Posterior cingulate gyrus (tissue), 11 donors: ENCODE measurements around the gene NEDD9.

Experiments
- DNase-seq, 10 donors: peaks; one replicate each; pipeline versions ENCODE4 v3.0.0 to v3.0.0-alpha.2; 2020 to 2021; ENCODE audit warnings: mixed read lengths in 3 of 10
- intact Hi-C: fragments of 100-400 bp; cut with DNase I; formaldehyde crosslinking; loops from one replicate; pipeline ENCODE4 v1.15.1; 2023

NEDD9 gene

GRCh38 chr6:11187301-11187700 lies 45.2 kb downstream of the NEDD9 start:
- no peak for DNase-seq
- intact Hi-C loops, result no loop called here

DNA sequence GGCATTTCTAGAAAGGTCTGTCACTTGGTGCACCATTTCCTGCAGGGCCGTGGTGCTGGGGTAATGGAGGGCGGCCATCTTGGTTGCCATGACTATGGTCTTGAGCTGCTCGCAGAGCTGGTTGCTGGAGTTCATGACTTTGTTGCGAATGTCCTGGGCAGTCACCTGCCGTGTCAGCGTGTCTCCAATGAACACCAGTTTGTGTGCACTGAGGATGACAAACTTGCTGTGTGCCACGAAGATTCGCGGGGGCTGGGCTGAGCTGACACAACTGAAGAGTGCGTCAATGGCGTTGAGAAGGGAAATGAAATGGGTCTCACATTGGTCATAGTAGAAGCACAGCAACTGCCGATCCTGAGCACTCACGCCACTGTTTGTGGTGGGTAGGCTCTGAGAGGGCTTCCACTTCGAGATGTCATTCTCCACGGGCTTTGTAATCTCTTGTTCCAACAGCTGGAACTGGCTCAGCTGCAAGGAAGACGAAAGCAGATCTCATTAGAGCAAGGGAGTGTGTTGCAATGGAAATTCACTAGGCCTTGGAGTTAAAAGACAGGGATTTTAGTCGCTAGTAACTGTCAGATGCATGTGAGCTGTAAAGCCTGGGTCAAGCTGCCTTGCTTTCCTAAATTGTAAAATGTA lies 47.1 kb downstream of the NEDD9 start:
- intact Hi-C loops, result no loop called here
- DNase-seq, result no peak

DNA sequence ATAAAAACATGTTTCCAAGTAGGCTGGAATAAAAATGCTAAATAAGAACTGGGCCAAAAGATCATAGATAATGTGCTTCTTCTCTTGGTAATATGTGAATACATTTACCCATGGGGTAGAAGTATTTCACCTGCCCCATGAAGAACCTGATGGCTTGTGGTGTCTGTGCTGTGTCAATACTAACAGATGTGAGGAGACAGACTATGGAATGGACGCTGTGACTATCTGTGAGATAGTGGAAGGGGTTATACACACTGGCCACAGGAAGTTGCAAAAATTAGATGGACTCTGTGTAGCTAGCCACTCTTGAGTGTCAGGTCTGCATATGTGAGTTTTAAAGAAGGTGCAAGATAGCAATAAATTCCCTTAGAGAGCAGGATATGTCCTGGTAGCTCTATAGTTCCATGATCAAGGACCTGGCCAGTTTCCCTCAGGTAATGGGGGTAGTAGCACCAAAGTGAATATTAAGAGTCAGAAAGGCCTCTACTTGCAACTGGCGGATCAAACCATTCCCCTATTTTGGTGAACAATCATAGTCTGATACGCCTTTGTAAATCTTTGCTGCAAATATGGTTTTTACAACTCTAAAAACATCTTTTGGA lies 48.6 kb downstream of the NEDD9 start:
- no peak for DNase-seq
- intact Hi-C loops, result no loop called here

- DNase-seq, result no peak
- intact Hi-C loops, result no loop called here
These were observed 50.9 kb downstream of the NEDD9 start for GRCh38 chr6:11181478-11182136.

- intact Hi-C loops, result loop anchor here (10.0 kb wide), 1 partner anchor 315 kb away; no protein-coding TSS in a partner anchor
- no peak for DNase-seq
These were observed 52.9 kb downstream of the NEDD9 start for GRCh38 chr6:11179419-11180202.

- intact Hi-C loops, result loop anchor here (10.0 kb wide), 1 partner anchor 316 kb away; no protein-coding TSS in a partner anchor
These were observed 53.4 kb downstream of the NEDD9 start for GRCh38 chr6:11179088-11179418.

GRCh38 chr6:11177271-11177670 lies 55.2 kb downstream of the NEDD9 start:
- DNase-seq, result no peak
- intact Hi-C loops, result loop anchor here (10.0 kb wide), 1 partner anchor 318 kb away; no protein-coding TSS in a partner anchor

More at GRCh38 chr6:11179088-11179418, 53.4 kb downstream of the NEDD9 start:
- no peak for DNase-seq

DNA sequence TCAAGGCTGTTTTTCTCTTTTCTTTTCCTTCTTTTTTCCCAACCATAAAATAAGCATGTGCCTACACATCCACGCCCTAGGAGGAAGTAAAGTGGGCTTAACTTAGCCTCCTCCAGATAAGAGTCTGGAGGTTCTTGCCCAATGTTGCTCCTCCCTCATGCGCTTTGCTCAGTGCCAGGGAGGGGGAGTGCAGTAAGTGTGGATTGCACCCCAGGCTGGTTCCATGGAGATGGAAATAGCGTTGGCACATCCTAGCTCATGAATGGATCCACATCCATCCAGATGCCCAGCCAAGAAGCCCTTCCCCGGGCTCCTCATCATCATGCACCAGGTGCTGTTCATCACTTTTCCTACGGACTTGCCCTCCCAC lies 58.2 kb downstream of the NEDD9 start:
- DNase-seq, result peak in 2 of 10 donors; percentile 24 to 78
- intact Hi-C loops, result loop anchor here (5.0 to 10.0 kb wide), 2 partner anchors 58 to 321 kb away; partner anchors contain the start of gene NEDD9

- intact Hi-C loops, result loop anchor here (5.0 to 10.0 kb wide), 2 partner anchors 60 to 322 kb away; partner anchors contain the start of gene NEDD9
- DNase-seq, result peak in 8 of 10 donors; percentile 36 to 93 (median 72)
These were observed 59.8 kb downstream of the NEDD9 start for GRCh38 chr6:11172501-11173327.

- DNase-seq, result no peak
- intact Hi-C loops, result loop anchor here (5.0 to 10.0 kb wide), 2 partner anchors 60 to 323 kb away; partner anchors contain the start of gene NEDD9
These were observed 60.5 kb downstream of the NEDD9 start for GRCh38 chr6:11171952-11172351.

DNA sequence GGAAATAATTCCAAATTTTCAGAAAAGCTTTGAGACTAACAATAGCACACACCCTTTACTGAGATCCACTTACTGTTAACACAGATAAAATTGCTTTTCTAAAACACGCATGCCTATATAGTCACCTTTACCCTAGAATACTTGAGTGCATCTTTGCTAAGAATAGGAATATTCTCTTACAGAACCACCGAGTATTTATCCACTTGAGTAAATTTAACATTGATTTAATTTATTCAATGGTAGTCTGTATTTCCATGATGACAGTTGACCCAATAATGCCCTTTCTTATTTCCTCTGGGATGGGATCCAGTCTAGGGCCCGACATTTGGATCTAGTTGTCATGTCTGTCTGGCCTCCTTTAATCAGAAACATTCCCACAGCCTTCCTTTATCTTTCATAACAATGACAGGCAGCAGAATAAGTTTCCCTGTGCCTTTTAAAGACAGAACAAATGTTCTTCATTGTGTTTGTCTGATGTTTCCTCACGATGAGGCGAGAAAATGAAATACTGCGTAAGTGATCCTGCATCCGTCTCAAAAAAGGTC lies 64.3 kb downstream of the NEDD9 start:
- intact Hi-C loops, result no loop called here
- DNase-seq, result no peak

GRCh38 chr6:11166948-11167347 lies 65.5 kb downstream of the NEDD9 start:
- no peak for DNase-seq

DNA sequence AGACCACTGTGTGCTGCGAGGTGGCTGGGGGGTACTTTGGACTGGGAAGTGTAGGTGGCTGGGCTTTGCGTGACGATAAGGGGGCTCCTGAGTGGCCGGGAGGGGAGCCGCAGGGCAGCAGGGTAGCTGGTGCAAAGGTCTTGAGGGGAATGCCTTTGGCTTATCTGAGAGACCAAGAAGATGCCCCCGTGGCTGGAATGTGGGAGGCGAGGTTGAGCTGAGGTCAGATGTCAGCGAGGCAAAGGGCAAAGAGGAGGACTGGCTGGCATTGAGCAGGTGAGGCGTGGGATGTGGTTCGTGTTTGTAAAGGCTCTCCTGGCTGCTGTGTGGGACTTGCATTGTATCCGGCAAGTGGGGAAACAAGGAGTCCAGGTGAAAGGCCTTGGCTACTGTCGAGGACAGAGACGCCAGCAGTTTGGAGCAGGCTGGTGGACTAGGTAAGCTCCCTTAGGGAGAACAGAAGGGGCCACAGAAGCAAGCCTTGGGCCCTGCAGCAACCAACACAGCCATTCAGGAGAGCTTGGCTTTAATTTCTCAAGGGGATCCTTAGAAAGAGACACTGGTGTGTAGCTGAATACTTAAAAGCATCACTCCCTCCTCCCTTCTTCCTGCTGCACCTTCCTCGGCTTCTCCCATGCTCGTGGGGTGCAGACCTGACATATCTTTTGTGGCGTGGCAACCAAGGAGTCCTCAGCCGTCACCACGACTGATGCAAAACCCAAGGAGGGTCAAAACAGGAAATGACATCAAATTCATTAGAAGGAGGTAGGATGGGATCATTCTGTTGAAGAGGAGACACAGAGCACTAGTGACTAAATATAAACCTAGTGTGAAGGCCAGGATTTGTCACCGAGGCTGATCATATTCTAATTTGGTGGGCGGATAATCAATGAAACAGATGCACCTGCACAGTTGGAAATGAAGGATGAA lies 67.5 kb downstream of the NEDD9 start:
- intact Hi-C loops, result no loop called here

More at GRCh38 chr6:11166948-11167347, 65.5 kb downstream of the NEDD9 start:
- intact Hi-C loops, result no loop called here

GRCh38 chr6:11163932-11164331 lies 68.5 kb downstream of the NEDD9 start:
- intact Hi-C loops, result no loop called here
- no peak for DNase-seq

More for the DNA sequence above, 67.5 kb downstream of the NEDD9 start:
- DNase-seq, result no peak

GRCh38 chr6:11162262-11162661 lies 70.2 kb downstream of the NEDD9 start:
- no peak for DNase-seq
- intact Hi-C loops, result no loop called here

DNA sequence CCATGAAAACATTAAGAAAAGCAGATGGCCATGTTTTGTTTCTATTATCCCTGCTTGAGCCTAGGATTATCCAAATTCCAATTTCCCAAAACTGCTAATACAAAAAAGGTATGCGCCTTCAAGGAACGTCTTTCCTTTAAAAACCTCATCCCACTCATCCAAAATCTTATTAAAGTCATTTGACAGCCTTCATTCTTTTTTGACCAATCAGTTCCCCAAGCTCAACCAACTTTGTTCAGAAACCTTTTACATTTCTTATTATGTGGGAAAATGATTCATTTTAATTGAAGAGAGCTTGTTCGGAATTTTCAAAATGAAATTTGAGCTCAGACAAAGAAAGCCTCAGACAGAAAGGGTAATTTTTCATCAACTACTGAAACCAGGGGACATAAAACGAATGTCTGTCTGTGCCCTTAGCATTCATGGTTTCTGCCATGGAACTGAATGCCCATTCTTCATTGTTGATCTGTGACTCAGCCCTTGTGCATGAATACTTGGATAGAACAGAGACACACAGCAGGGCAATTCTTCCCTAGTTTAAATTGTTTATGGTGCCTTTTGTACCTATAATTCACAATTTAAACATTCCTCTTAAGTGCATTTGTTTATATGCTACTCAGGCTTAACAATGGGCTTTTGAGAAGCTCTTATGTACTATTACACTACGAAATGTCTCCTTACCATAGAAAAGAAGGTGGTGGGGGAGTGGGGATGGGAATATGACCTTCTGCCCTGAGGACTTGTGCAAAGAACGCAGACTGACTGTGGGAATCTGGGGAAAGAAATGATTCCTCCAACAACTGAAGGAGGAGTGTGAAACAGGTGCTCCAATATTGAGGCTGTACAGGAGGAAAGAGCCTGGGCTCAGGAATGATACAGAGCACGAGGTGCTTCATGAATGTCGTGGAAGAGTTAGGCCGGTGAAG lies 71.2 kb downstream of the NEDD9 start:
- intact Hi-C loops, result no loop called here
- DNase-seq, result no peak

- intact Hi-C loops, result no loop called here
- DNase-seq, result no peak
These were observed 72.3 kb downstream of the NEDD9 start for GRCh38 chr6:11160199-11160598.
